Mononuclear cell (primary cell): ENCODE measurements around the gene VAPA. TPM values are rescaled to one million over a fixed set of nuclear protein-coding genes. Genes with fewer than 3 reads are reported as not detected.

Experiments
- H3K27me3 ChIP-seq: 2 replicates; pipeline ENCODE4 v1.6.0; 2011; ENCODE audit warnings: low read length, control low read depth; ENCODE audit not compliant: insufficient read depth
- H3K4me1 ChIP-seq: 2 replicates; pipeline ENCODE4 v1.5.1; 2011; ENCODE audit warnings: mild to moderate bottlenecking, low read length, control low read depth; ENCODE audit not compliant: insufficient read depth
- H3K4me3 ChIP-seq: 2 replicates; pipeline ENCODE4 v1.5.1; 2011; ENCODE audit warnings: mild to moderate bottlenecking, low read length, moderate library complexity
- H3K9me3 ChIP-seq: 2 replicates; pipeline ENCODE4 v1.5.1; 2011; ENCODE audit warnings: low read depth, mild to moderate bottlenecking, control low read depth, low read length
- total RNA-seq: library from RNA; depleted of rRNA; stranded (reverse); fragments of >200 nt; gene quantifications from one replicate; pipeline ENCODE4 v1.2.3, GENCODE V29; 2012

VAPA gene
- total RNA-seq, 1 donor: 370 TPM

DNA sequence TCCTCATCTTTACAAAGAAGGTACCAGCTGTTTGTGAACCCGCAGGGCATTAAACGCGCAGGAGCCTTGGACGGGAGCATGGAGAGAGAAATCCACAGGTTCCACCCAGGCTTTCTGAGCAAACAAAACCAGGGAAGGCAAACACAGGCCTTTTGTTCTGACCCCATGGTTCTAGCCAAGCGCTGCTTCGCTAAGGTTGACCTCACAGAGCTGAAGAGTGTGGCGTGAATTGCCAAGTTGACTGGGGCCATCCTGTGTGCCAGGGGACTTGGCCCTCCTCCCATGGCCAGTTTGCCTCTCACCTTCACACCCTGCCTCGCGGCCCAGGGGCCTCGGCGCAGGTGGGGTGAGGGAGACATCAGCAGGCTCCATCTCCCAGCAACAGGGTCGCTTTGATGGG, 74.1 kb downstream of the VAPA start:
- H3K4me3 ChIP-seq: no peak overlapping the region
- no peaks in the 10 kb centered on the region for H3K27me3 ChIP-seq
- peaks cover 28% of the 10 kb centered on the region for H3K4me1 ChIP-seq
- H3K9me3 ChIP-seq: no peaks in the 10 kb centered on the region

DNA sequence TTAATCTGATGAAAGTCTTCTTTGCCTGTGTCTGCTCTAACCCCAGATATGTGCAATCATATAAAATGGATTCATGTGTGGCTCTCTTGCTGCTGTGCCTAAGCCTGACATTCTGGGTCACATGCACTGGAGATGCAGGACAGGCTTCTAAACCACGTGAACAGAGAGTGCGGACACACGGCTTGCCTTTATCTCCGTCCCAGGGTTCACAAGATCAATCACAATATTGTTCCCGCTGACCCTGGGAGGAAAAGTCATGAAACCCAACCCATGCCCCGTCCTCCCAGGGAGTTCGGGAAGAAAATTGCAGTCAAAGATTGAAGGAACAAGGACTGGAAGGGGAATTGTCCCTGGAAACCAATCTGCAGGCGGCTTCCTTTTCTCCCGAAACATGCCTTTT, 74.8 kb downstream of the VAPA start:
- Histone ChIP-seq H3K9me3 (no peaks in the 10 kb centered on the region), H3K4me3 (no peak overlapping the region), H3K4me1 (peaks cover 28% of the 10 kb centered on the region), H3K27me3 (no peaks in the 10 kb centered on the region)

GRCh38 chr18:9989481-9989880, 75.7 kb downstream of the VAPA start:
- Histone ChIP-seq H3K9me3 (no peaks in the 10 kb centered on the region), H3K4me3 (no peak overlapping the region), H3K4me1 (peaks cover 28% of the 10 kb centered on the region), H3K27me3 (no peaks in the 10 kb centered on the region)

DNA sequence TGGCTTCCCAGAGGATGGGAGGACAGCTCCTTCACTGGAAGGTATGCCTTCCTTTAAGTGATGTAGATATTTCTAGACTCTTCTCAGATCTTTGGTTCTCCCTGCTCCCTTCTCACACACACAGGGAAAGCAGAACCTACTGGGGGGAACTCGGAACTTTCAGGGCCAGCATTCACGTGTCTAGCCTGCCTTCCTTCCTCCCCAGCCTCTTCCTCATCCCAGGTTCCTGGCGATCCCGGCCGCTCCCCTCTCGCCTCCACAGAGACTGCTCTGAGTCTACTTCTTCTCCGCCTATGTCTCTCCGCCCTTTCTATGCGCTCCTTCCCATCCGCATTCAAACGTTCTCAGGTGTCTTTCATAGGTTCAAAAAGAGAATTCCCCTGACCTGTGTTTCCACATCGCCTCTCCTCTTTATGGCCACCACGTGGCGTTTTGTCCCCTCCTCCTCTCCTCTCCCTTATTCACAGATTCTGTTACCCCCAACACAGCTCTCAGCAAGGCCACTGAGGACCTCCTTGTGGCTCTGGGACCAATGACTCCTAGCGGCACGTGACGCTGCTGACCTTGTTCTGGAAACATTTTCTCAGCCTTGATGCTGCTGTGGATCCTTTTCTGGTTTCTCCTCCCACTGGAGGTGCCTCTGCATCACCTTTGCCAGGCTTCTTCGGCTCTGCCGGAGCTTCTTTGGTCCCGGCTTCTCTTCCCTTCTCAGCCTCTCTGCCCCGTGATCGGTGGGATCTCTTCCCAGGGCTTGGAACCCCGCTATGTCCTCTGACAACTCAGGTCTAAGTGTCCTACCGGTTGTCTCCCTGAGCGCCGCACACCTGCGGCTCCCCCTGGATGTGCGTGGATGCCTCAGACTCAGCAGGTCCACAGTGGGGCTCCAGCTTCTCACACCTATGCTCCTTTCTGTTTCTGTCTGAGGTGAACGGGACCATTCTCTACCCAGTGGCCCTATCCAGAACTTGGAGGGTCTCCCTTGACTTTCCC, 77.5 kb downstream of the VAPA start:
- Histone ChIP-seq H3K27me3 (no peaks in the 10 kb centered on the region), H3K4me1 (peaks cover 28% of the 10 kb centered on the region), H3K9me3 (no peaks in the 10 kb centered on the region), H3K4me3 (no peak overlapping the region)

DNA sequence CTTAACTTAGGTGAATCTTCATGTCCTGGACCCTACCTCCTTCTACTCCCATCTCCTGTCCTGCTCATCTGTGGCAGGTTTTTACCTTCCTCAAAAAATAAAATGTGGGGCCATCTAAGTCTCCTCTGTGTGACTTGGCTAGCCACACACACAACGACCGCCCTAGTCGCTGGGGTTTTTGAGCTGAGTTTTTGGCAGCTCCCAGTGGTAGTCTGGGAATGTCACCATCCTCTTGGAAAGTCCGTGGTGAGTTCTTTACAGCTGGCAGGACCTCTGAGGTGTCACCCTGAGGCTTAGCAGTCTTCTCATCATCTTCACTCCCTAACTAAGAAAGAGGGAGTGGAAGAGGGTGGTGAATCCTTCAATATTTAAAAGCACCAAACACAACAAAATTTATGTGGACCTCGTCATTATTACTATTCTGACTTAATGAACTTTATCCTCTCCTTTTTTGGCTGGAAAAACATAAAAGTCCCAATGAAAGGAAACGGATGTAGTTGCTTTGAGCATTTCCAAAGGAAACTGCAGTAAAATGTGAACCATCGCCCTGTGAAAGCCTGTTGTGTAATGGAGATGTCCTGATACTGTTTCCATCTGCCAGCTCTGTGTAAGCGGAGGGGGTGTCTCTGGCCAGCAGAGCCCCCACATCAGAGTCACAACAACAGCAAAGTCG, 78.6 kb downstream of the VAPA start:
- H3K9me3 ChIP-seq: no peaks in the 10 kb centered on the region
- no peak overlapping the region for H3K4me3 ChIP-seq
- peaks cover 28% of the 10 kb centered on the region for H3K4me1 ChIP-seq
- H3K27me3 ChIP-seq: no peaks in the 10 kb centered on the region

DNA sequence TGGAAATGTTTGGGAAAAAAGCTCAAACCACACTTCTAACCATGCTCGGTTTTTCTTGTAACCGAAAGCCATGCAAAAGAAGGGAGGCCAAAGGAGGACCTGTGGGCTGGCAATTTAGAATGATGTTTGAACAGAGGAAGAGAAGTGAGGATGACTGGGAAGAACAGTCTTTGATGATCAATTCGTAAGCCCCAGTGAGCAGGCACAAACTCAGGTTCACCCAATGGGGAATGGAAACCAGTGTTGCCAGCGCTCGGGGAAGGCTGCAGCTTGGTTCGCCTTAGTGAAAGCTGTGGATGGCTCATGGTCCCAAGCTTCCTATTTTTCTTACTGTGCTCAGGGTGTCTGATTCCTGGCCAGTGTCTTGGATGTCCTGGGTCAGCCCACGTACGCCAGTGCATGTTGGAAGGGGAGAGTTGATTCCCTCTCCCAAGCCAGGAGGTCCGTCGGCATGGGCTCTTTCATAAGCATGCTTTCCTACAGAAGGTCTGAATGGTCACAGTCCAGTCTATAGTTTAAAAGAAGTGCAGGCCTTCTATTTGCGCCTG, 79.2 kb downstream of the VAPA start:
- H3K27me3 ChIP-seq: no peaks in the 10 kb centered on the region

GRCh38 chr18:9993521-9994025, 79.8 kb downstream of the VAPA start:
- H3K4me3 ChIP-seq: no peak overlapping the region
- peaks cover 7% of the 10 kb centered on the region for H3K9me3 ChIP-seq
- peaks cover 28% of the 10 kb centered on the region for H3K4me1 ChIP-seq
- H3K27me3 ChIP-seq: no peaks in the 10 kb centered on the region

More for the DNA sequence above, 79.2 kb downstream of the VAPA start:
- H3K4me3 ChIP-seq: no peak overlapping the region
- peaks cover 28% of the 10 kb centered on the region for H3K4me1 ChIP-seq
- peaks cover 2% of the 10 kb centered on the region for H3K9me3 ChIP-seq

DNA sequence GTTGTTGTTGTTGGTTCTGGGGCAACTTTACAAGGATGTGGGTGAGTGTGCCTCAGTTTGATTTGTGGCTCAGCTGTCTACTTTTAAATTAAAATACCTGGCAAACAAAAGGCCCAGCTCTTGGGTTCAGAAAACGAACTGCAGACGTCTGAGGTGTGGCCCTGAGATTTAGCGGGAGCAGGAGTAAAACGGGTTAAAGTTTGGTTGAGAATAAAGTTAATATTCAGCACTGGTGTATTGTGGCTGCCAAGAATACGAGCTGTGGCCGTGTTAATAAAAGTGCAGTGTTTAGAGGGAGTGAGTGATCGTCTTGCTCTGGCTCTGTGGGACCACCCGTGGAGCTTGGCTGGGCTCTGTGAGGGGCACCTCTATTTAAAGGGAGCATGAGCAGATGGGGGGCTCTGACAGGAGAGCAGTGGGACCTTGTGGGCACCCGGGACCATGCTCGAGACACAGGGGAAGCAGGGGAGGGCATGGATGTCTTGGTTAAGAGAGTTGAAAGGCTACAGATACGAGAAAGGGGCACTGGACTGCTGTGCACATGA, 80.3 kb downstream of the VAPA start:
- no peak overlapping the region for H3K4me3 ChIP-seq
- H3K27me3 ChIP-seq: no peaks in the 10 kb centered on the region
- peaks cover 24% of the 10 kb centered on the region for H3K4me1 ChIP-seq
- peaks cover 12% of the 10 kb centered on the region for H3K9me3 ChIP-seq

DNA sequence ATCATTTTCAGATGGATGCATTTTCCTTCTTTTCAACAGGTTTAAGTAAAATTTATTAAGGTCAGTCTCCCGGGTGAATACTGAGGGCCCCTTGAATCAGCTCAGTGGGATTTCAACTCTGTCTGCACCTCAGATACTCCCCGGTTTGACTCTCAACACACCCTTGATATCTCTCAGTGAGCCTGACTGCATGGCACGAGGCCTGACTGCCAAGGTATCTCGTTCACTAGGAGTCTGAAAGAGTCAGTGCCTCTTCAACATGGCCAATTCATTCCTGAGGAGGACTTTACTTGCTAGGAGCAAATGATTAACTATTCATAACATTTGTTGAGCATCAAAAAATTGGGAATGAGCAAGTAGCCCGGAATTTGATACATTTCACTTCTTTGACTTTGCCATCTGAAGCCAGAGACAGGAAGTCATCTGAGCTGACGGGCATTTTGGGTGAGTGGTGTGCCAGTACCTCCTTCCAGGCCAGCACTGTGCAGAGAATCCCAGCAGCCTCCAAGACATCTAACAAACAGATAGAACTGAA, 81.0 kb downstream of the VAPA start:
- peaks cover 17% of the 10 kb centered on the region for H3K4me1 ChIP-seq
- no peaks in the 10 kb centered on the region for H3K27me3 ChIP-seq
- peaks cover 19% of the 10 kb centered on the region for H3K9me3 ChIP-seq
- H3K4me3 ChIP-seq: no peak overlapping the region

DNA sequence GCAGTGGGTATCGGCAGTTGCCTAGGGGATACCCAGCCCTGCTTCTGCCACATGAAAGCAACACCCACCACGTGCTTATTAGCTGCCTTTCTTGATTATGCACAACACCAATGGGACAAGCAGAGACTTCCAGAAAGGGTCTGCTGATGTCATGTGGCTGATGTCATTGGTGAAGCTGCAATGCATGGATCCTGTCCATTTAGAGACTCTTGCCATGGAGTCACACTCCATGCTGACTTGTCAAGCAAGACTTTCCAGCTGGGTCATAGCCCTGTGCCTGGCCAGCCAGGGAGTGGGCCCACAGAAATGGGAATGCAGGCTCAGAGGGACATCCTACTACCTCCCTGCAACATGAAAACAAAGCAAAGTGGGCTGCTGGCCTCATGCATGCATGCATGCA, 81.8 kb downstream of the VAPA start:
- Histone ChIP-seq H3K4me1 (peaks cover 8% of the 10 kb centered on the region), H3K9me3 (peaks cover 23% of the 10 kb centered on the region), H3K4me3 (no peak overlapping the region), H3K27me3 (no peaks in the 10 kb centered on the region)

DNA sequence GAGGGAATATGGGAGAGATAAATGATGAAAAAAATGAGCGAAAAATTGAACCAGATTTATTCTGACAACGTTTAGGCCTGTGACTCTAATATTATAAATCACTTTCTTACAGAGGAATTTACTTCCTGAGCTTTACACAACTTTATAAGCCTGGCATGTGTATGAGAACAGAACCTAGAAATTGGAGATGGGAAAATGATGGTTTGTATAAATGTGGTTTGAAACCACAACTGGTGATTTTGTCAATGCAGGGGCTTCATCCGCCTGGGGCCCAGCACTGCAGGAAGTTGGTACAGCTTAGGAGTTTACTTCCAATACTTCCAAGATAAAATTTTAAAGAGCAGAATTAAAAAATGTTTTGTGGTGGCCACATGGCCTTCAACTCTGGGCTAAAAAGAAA, 82.3 kb downstream of the VAPA start:
- no peak overlapping the region for H3K4me3 ChIP-seq
- peaks cover 23% of the 10 kb centered on the region for H3K9me3 ChIP-seq
- H3K4me1 ChIP-seq: peaks cover 4% of the 10 kb centered on the region
- H3K27me3 ChIP-seq: no peaks in the 10 kb centered on the region

- H3K9me3 ChIP-seq: peaks cover 23% of the 10 kb centered on the region
- H3K27me3 ChIP-seq: no peaks in the 10 kb centered on the region
- H3K4me3 ChIP-seq: no peak overlapping the region
- H3K4me1 ChIP-seq: peaks cover 14% of the 10 kb centered on the region
Measured at GRCh38 chr18:9997711-9998110, 83.9 kb downstream of the VAPA start.

DNA sequence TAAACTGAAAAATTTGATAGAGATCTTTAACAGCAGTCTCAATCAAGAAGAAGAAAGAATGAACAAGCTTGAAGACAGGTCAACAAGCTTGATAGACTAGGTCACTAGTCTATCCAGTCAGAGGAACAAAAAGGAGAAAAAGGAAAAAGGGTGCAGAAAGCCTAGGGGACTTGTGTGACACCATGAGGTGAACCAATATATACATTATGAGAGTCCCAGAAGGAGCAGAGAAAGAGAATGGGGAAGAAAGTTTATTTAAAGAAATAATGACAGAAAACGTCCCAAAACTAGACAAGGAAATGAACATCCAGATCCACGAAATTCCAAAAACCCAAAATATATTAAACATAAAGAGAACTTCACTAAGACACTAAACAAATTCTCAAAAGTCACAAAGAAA, 84.5 kb downstream of the VAPA start:
- H3K9me3 ChIP-seq: peaks cover 23% of the 10 kb centered on the region
- peaks cover 20% of the 10 kb centered on the region for H3K4me1 ChIP-seq
- no peak overlapping the region for H3K4me3 ChIP-seq
- H3K27me3 ChIP-seq: no peaks in the 10 kb centered on the region

DNA sequence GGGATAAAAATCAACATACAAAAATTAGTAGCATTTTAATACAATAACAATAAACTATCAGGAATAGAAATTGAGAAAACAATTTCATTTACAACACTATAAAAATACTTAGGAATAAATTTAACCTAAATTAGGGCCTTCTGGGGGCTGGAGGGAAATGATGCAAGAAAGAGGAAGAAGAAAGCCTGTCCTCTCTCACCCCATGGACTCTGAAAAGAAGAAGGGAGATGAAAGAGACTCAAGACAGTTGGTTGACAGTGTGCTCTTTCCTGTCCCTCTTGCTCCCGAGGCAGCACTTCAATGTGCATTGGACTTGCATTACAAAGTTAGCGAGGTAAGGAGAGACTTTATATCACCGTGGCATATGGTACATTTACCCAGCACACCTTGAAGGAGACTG, 88.5 kb downstream of the VAPA start:
- H3K4me3 ChIP-seq: no peak overlapping the region
- peaks cover 51% of the 10 kb centered on the region for H3K4me1 ChIP-seq
- H3K9me3 ChIP-seq: peaks cover 23% of the 10 kb centered on the region
- H3K27me3 ChIP-seq: no peaks in the 10 kb centered on the region

DNA sequence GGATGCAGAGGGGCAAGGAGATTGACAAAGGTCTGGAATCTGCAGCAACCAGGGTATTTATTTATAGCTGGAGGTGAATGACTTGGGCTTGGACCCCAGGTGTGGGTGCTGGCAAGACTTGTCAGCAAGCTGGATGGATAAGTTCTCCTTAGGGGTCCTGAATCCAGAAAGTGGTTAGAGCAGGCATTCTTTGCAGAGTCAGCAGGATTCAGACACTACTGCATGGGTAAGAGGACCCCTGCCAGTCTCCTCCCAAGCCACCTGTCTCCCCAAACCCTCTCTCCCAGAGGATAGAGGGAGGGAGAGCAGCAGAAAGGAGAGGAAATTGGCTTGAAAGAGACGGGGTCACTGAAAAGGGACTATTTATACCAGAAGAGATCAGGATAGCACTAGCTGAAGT, 89.5 kb downstream of the VAPA start:
- H3K4me1 ChIP-seq: peaks cover 51% of the 10 kb centered on the region
- no peaks in the 10 kb centered on the region for H3K27me3 ChIP-seq
- H3K9me3 ChIP-seq: peaks cover 19% of the 10 kb centered on the region
- no peak overlapping the region for H3K4me3 ChIP-seq
